ENCODE results near the gene MAGI2. TPM values are rescaled to one million over a fixed set of nuclear protein-coding genes. Genes with fewer than 3 reads are reported as not detected.

Gene MAGI2
- total RNA-seq, 4 donors from 2014 or later: 7.8 to 44.7 (median 21.1) TPM

GRCh38 chr7:79340212-79340611 lies 113.3 kb downstream of the MAGI2 start:
- TF ChIP-seq POLR2AphosphoS5 (IDR thresholded peaks at IDR 0.05): no peak
- TF ChIP-seq POLR2A (IDR thresholded peaks at IDR 0.05): no peak
- no peak for TF ChIP-seq CTCF (IDR thresholded peaks at IDR 0.05)
- no peak for TF ChIP-seq EP300 (IDR thresholded peaks at IDR 0.05)
- no peak for ATAC-seq
- Histone ChIP-seq H3K36me3 (no peaks in the 10 kb centered on the region), H3K4me1 (no peaks in the 10 kb centered on the region), H3K4me3 (no peak overlapping the region), H3K27me3 (no peaks in the 10 kb centered on the region), H3K9me3 (no peaks in the 10 kb centered on the region), H3K27ac (no peak overlapping the region)

- TF ChIP-seq POLR2AphosphoS5 (IDR thresholded peaks at IDR 0.05) (no peak), POLR2A (IDR thresholded peaks at IDR 0.05) (no peak), CTCF (IDR thresholded peaks at IDR 0.05) (no peak), EP300 (IDR thresholded peaks at IDR 0.05) (no peak)
- H3K9me3 ChIP-seq: no peaks in the 10 kb centered on the region
- no peak overlapping the region for H3K27ac ChIP-seq
- WGBS, 2 donors (ENCODE audit: low coverage in 1 of 2): 89 to 92% methylated on average over 4 of the region's 4 CpGs
- no peak for ATAC-seq
- no peaks in the 10 kb centered on the region for H3K4me1 ChIP-seq
- no peaks in the 10 kb centered on the region for H3K27me3 ChIP-seq
- H3K4me3 ChIP-seq: no peak overlapping the region
- H3K36me3 ChIP-seq: no peaks in the 10 kb centered on the region
Measured at GRCh38 chr7:79339208-79339925, 114.1 kb downstream of the MAGI2 start.

GRCh38 chr7:79337717-79338116 lies 115.8 kb downstream of the MAGI2 start:
- Histone ChIP-seq H3K36me3 (no peaks in the 10 kb centered on the region), H3K4me3 (no peak overlapping the region), H3K27ac (no peak overlapping the region), H3K27me3 (no peaks in the 10 kb centered on the region), H3K4me1 (no peaks in the 10 kb centered on the region), H3K9me3 (no peaks in the 10 kb centered on the region)
- ATAC-seq: no peak
- no peak for TF ChIP-seq CTCF (IDR thresholded peaks at IDR 0.05)
- TF ChIP-seq EP300 (IDR thresholded peaks at IDR 0.05): no peak
- no peak for TF ChIP-seq POLR2A (IDR thresholded peaks at IDR 0.05)
- no peak for TF ChIP-seq POLR2AphosphoS5 (IDR thresholded peaks at IDR 0.05)
- 62 to 64% methylated on average over 5 of the region's 5 CpGs for WGBS, 2 donors (ENCODE audit: low coverage in 1 of 2)

GRCh38 chr7:79334841-79335240 lies 118.6 kb downstream of the MAGI2 start:
- H3K36me3 ChIP-seq: no peaks in the 10 kb centered on the region
- WGBS, 2 donors (ENCODE audit: low coverage in 1 of 2): 89 to 96% methylated on average over 2 of the region's 2 CpGs
- no peaks in the 10 kb centered on the region for H3K9me3 ChIP-seq
- no peak overlapping the region for H3K4me3 ChIP-seq
- no peaks in the 10 kb centered on the region for H3K4me1 ChIP-seq
- no peaks in the 10 kb centered on the region for H3K27me3 ChIP-seq
- H3K27ac ChIP-seq: no peak overlapping the region
- no peak for ATAC-seq
- no peak for TF ChIP-seq EP300 (IDR thresholded peaks at IDR 0.05)
- TF ChIP-seq POLR2AphosphoS5 (IDR thresholded peaks at IDR 0.05): no peak
- TF ChIP-seq CTCF (IDR thresholded peaks at IDR 0.05): no peak
- no peak for TF ChIP-seq POLR2A (IDR thresholded peaks at IDR 0.05)

- no peak for ATAC-seq
- Histone ChIP-seq H3K4me3 (no peak overlapping the region), H3K36me3 (no peaks in the 10 kb centered on the region), H3K27ac (no peak overlapping the region), H3K27me3 (no peaks in the 10 kb centered on the region), H3K4me1 (no peaks in the 10 kb centered on the region), H3K9me3 (no peaks in the 10 kb centered on the region)
- TF ChIP-seq CTCF (IDR thresholded peaks at IDR 0.05) (no peak), POLR2AphosphoS5 (IDR thresholded peaks at IDR 0.05) (no peak), EP300 (IDR thresholded peaks at IDR 0.05) (no peak), POLR2A (IDR thresholded peaks at IDR 0.05) (no peak)
Measured at GRCh38 chr7:79334334-79334733, 119.1 kb downstream of the MAGI2 start.
